HepG2 (cell line): ENCODE data around the gene C6orf62. TPM values are rescaled to one million over a fixed set of nuclear protein-coding genes. Genes with fewer than 3 reads are reported as not detected.

ENCODE experiments used
- ATF7 ChIP-seq, 2 experiments: fragments of 450-650 bp in 1 of 2; sonication (generic) in 1 of 2; formaldehyde crosslinking in 1 of 2; IDR thresholded peaks; 2 replicates each; pipeline versions ENCODE4 v1.4.0 to v1.6.1; 2016 to 2020; ENCODE audit warnings: antibody characterized with exemption in 1 of 2, mild to moderate bottlenecking in 1 of 2, missing genetic modification reagents in 1 of 2
- SP2 ChIP-seq: sonication (generic); formaldehyde crosslinking; IDR thresholded peaks from 2 replicates; pipeline ENCODE4 v1.5.1; 2020; ENCODE audit warnings: mild to moderate bottlenecking, missing genetic modification reagents
- ZFP36L1 ChIP-seq: sonication (generic); formaldehyde crosslinking; IDR thresholded peaks from 2 replicates; pipeline ENCODE4 v1.8.0; 2022; ENCODE audit warnings: mild to moderate bottlenecking, missing genetic modification reagents, moderate library complexity
- ZNF24 ChIP-seq: fragments of 450-650 bp; IDR thresholded peaks from 2 replicates; pipeline ENCODE4 v1.6.1; 2017; ENCODE audit warnings: antibody characterized with exemption, mild to moderate bottlenecking
- polyA plus RNA-seq, 8 experiments: library from polyadenylated mRNA; depleted of rRNA in 3 of 8; stranded (reverse) in 7 of 8; unstranded in 1 of 8; fragments of >200 nt; fragmentation: Illumina TruSeq in 4 of 8; extraction: Trizol in 4 of 8; gene quantifications; 2 replicates each; pipeline versions ENCODE4 v1.2.1 to v1.2.3, GENCODE V29; 2011 to 2016; ENCODE audit warnings: low read depth in 4 of 8, missing spikeins in 1 of 8, mixed read lengths in 1 of 8; ENCODE audit not compliant: insufficient read depth in 1 of 8
- total RNA-seq, 5 experiments: library from RNA; depleted of rRNA; stranded (reverse); fragments of >200 nt; fragmentation: Illumina TruSeq; extraction: Trizol; gene quantifications; 2 replicates each; pipeline ENCODE4 v1.2.3, GENCODE V29; 2016; ENCODE audit warnings: low read depth in 1 of 5
- TF ChIP-seq, protein P1 (sequence below): sonication (generic); formaldehyde crosslinking; IDR thresholded peaks from one replicate; pipeline ENCODE4 v1.5.1; 2020; ENCODE audit warnings: mild to moderate bottlenecking, missing genetic modification reagents; ENCODE audit errors: not compliant biosample characterization
- TF ChIP-seq, protein P2 (sequence below): sonication (generic); formaldehyde crosslinking; IDR thresholded peaks from 2 replicates; pipeline ENCODE4 v1.5.1; 2020; ENCODE audit warnings: missing genetic modification reagents, mild to moderate bottlenecking, borderline replicate concordance
- TF ChIP-seq, protein P3 (sequence below): sonication (generic); formaldehyde crosslinking; IDR thresholded peaks from 2 replicates; pipeline ENCODE4 v1.5.1; 2020; ENCODE audit warnings: mild to moderate bottlenecking, missing genetic modification reagents, borderline replicate concordance
- TF ChIP-seq, protein P4 (sequence below): fragments of 450-650 bp; IDR thresholded peaks from 2 replicates; pipeline ENCODE4 v1.6.1; 2016

C6orf62 gene
- total and polyA plus RNA-seq, 2 of the 13 experiments (the other 11 are each of a cell fraction or from before 2014, with no cell fraction given) = 54.8 to 90.4 TPM

DNA sequence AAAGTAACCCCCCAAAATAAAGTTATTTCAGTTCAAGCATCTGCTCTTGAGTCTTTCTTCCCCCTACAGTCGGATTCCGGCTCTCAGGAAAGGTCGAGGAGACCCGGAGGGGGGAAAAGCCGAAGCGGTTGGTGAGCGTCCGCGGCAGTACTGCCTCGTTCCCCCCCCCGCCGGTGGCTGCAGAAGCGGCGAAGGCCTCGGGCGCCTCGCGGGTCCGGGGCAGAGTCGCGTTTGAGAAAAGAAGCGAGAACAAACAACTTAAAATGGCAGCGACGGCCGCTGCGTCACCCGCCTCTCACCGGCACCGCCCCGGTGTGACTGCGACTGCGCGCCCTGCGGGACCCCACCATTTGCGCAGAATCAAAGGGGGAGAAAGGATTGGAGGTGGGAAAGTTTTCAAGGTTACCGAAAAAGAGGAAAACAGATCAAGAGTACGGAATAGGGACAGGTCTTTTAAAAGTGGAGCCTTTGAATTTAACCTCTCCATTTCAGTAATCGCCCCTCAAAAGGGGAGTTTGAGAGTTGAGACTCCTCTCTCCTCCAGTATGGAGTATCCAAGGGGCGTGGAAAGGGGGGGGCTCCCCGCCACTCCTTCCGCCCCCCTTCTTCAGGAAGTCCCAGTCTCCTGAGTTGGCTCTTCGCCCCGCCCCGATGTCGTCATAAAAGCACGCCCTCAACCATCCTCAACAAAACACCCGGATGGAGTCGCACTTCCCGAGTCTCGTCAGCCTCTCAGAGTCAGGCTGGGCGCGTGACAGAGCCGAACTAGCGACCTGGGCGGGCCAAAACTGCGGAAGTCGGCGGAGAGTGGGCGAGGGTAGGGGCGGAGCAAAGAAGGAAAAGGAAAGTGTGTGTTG lies 1.9 kb upstream of the C6orf62 start (continued):
- TF ChIP-seq, protein P1, sequence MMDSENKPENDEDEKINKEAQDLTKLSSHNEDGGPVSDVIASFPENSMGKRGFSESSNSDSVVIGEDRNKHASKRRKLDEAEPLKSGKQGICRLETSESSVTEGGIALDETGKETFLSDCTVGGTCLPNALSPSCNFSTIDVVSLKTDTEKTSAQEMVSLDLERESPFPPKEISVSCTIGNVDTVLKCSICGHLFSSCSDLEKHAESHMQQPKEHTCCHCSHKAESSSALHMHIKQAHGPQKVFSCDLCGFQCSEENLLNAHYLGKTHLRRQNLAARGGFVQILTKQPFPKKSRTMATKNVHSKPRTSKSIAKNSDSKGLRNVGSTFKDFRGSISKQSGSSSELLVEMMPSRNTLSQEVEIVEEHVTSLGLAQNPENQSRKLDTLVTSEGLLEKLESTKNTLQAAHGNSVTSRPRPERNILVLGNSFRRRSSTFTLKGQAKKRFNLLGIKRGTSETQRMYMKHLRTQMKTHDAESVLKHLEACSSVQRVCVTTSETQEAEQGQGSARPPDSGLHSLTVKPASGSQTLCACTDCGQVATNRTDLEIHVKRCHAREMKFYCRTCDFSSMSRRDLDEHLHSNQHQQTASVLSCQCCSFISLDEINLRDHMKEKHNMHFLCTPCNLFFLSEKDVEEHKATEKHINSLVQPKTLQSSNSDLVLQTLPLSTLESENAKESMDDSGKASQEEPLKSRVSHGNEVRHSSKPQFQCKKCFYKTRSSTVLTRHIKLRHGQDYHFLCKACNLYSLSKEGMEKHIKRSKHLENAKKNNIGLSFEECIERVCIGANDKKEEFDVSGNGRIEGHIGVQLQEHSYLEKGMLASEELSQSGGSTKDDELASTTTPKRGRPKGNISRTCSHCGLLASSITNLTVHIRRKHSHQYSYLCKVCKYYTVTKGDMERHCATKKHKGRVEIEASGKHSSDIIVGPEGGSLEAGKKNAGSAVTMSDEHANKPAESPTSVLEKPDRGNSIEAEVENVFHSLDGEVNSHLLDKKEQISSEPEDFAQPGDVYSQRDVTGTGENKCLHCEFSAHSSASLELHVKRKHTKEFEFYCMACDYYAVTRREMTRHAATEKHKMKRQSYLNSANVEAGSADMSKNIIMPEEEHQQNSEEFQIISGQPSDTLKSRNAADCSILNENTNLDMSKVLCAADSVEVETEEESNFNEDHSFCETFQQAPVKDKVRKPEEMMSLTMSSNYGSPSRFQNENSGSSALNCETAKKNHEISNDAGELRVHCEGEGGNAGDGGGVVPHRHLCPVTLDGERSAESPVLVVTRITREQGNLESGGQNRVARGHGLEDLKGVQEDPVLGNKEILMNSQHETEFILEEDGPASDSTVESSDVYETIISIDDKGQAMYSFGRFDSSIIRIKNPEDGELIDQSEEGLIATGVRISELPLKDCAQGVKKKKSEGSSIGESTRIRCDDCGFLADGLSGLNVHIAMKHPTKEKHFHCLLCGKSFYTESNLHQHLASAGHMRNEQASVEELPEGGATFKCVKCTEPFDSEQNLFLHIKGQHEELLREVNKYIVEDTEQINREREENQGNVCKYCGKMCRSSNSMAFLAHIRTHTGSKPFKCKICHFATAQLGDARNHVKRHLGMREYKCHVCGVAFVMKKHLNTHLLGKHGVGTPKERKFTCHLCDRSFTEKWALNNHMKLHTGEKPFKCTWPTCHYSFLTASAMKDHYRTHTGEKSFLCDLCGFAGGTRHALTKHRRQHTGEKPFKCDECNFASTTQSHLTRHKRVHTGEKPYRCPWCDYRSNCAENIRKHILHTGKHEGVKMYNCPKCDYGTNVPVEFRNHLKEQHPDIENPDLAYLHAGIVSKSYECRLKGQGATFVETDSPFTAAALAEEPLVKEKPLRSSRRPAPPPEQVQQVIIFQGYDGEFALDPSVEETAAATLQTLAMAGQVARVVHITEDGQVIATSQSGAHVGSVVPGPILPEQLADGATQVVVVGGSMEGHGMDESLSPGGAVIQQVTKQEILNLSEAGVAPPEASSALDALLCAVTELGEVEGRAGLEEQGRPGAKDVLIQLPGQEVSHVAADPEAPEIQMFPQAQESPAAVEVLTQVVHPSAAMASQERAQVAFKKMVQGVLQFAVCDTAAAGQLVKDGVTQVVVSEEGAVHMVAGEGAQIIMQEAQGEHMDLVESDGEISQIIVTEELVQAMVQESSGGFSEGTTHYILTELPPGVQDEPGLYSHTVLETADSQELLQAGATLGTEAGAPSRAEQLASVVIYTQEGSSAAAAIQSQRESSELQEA (CRISPR knock-in tag) = peak; percentile 69
- peak; percentile 96 for TF ChIP-seq ATF7 (IDR thresholded peaks at IDR 0.05)
- TF ChIP-seq ATF7 (CRISPR knock-in tag; IDR thresholded peaks at IDR 0.05) = 0 out of 2 replicates have a peak, but pooled peaks have one; percentile 7
- 0 out of 2 replicates have a peak, but pooled peaks have one; percentile 73 for TF ChIP-seq ZFP36L1 (CRISPR knock-in tag)
- TF ChIP-seq, protein P2, sequence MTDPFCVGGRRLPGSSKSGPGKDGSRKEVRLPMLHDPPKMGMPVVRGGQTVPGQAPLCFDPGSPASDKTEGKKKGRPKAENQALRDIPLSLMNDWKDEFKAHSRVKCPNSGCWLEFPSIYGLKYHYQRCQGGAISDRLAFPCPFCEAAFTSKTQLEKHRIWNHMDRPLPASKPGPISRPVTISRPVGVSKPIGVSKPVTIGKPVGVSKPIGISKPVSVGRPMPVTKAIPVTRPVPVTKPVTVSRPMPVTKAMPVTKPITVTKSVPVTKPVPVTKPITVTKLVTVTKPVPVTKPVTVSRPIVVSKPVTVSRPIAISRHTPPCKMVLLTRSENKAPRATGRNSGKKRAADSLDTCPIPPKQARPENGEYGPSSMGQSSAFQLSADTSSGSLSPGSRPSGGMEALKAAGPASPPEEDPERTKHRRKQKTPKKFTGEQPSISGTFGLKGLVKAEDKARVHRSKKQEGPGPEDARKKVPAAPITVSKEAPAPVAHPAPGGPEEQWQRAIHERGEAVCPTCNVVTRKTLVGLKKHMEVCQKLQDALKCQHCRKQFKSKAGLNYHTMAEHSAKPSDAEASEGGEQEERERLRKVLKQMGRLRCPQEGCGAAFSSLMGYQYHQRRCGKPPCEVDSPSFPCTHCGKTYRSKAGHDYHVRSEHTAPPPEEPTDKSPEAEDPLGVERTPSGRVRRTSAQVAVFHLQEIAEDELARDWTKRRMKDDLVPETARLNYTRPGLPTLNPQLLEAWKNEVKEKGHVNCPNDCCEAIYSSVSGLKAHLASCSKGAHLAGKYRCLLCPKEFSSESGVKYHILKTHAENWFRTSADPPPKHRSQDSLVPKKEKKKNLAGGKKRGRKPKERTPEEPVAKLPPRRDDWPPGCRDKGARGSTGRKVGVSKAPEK = no peak
- TF ChIP-seq, protein P3, sequence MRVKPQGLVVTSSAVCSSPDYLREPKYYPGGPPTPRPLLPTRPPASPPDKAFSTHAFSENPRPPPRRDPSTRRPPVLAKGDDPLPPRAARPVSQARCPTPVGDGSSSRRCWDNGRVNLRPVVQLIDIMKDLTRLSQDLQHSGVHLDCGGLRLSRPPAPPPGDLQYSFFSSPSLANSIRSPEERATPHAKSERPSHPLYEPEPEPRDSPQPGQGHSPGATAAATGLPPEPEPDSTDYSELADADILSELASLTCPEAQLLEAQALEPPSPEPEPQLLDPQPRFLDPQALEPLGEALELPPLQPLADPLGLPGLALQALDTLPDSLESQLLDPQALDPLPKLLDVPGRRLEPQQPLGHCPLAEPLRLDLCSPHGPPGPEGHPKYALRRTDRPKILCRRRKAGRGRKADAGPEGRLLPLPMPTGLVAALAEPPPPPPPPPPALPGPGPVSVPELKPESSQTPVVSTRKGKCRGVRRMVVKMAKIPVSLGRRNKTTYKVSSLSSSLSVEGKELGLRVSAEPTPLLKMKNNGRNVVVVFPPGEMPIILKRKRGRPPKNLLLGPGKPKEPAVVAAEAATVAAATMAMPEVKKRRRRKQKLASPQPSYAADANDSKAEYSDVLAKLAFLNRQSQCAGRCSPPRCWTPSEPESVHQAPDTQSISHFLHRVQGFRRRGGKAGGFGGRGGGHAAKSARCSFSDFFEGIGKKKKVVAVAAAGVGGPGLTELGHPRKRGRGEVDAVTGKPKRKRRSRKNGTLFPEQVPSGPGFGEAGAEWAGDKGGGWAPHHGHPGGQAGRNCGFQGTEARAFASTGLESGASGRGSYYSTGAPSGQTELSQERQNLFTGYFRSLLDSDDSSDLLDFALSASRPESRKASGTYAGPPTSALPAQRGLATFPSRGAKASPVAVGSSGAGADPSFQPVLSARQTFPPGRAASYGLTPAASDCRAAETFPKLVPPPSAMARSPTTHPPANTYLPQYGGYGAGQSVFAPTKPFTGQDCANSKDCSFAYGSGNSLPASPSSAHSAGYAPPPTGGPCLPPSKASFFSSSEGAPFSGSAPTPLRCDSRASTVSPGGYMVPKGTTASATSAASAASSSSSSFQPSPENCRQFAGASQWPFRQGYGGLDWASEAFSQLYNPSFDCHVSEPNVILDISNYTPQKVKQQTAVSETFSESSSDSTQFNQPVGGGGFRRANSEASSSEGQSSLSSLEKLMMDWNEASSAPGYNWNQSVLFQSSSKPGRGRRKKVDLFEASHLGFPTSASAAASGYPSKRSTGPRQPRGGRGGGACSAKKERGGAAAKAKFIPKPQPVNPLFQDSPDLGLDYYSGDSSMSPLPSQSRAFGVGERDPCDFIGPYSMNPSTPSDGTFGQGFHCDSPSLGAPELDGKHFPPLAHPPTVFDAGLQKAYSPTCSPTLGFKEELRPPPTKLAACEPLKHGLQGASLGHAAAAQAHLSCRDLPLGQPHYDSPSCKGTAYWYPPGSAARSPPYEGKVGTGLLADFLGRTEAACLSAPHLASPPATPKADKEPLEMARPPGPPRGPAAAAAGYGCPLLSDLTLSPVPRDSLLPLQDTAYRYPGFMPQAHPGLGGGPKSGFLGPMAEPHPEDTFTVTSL (CRISPR knock-in tag) = no peak
- TF ChIP-seq, protein P4, sequence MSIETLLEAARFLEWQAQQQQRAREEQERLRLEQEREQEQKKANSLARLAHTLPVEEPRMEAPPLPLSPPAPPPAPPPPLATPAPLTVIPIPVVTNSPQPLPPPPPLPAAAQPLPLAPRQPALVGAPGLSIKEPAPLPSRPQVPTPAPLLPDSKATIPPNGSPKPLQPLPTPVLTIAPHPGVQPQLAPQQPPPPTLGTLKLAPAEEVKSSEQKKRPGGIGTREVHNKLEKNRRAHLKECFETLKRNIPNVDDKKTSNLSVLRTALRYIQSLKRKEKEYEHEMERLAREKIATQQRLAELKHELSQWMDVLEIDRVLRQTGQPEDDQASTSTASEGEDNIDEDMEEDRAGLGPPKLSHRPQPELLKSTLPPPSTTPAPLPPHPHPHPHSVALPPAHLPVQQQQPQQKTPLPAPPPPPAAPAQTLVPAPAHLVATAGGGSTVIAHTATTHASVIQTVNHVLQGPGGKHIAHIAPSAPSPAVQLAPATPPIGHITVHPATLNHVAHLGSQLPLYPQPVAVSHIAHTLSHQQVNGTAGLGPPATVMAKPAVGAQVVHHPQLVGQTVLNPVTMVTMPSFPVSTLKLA = no peak
- TF ChIP-seq SP2 = peak; percentile 83
- 0 out of 2 replicates have a peak, but pooled peaks have one; percentile 12 for TF ChIP-seq ZNF24
